Stimulated activated CD8-positive, alpha-beta memory T cell treated with anti-CD3 and anti-CD28 coated beads, Interleukin-4, amount 100 ng/mL, for 48 hours (primary cell): ENCODE data around the gene NEDD8.

ENCODE experiments used
- DNase-seq: peaks from one replicate; pipeline ENCODE4 v3.0.0-alpha.2; 2020

Gene NEDD8

GRCh38 chr14:24262821-24263733, 30.9 kb upstream of the NEDD8 start, which contains the start of gene TGM1:
TGM1 (minus strand) TSS chr14:24263177; CDS start chr14:24262352, 825 bp downstream.
- DNase-seq = no peak

- no peak for DNase-seq
These were observed 29.8 kb upstream of the NEDD8 start for GRCh38 chr14:24261969-24262327.

- DNase-seq = no peak
These were observed 29.2 kb upstream of the NEDD8 start for GRCh38 chr14:24261256-24261968.

GRCh38 chr14:24260780-24261157, 28.6 kb upstream of the NEDD8 start:
- no peak for DNase-seq

- DNase-seq = no peak
These were observed 28.0 kb upstream of the NEDD8 start for GRCh38 chr14:24260026-24260779.

GRCh38 chr14:24259282-24260025, 27.3 kb upstream of the NEDD8 start:
- no peak for DNase-seq

- no peak for DNase-seq
These were observed 26.5 kb upstream of the NEDD8 start for GRCh38 chr14:24258548-24259265.

GRCh38 chr14:24258119-24258518, 26.0 kb upstream of the NEDD8 start:
- no peak for DNase-seq

- DNase-seq = no peak
These were observed 24.8 kb upstream of the NEDD8 start for GRCh38 chr14:24256960-24257359.

GRCh38 chr14:24255931-24256711, 24.0 kb upstream of the NEDD8 start:
- no peak for DNase-seq

- DNase-seq = no peak
These were observed 23.3 kb upstream of the NEDD8 start for GRCh38 chr14:24255438-24255837.

GRCh38 chr14:24254630-24255392, 22.6 kb upstream of the NEDD8 start:
- no peak for DNase-seq

GRCh38 chr14:24253936-24254335, 21.8 kb upstream of the NEDD8 start:
- DNase-seq = no peak

GRCh38 chr14:24252289-24253124, 20.3 kb upstream of the NEDD8 start:
- no peak for DNase-seq

GRCh38 chr14:24251880-24252288, 19.7 kb upstream of the NEDD8 start:
- DNase-seq = no peak

- DNase-seq = no peak
These were observed 18.2 kb upstream of the NEDD8 start for GRCh38 chr14:24250354-24250753.

GRCh38 chr14:24249230-24250021, 17.3 kb upstream of the NEDD8 start:
- DNase-seq = no peak

- DNase-seq = no peak
These were observed 15.3 kb upstream of the NEDD8 start for GRCh38 chr14:24247422-24247821.
